ENCODE results near the gene EPS8L3. TPM values are rescaled to one million over a fixed set of nuclear protein-coding genes. Genes with fewer than 3 reads are reported as not detected.

The EPS8L3 gene
- total RNA-seq, 1 experiment from 2014 or later: 0.96 TPM

DNA sequence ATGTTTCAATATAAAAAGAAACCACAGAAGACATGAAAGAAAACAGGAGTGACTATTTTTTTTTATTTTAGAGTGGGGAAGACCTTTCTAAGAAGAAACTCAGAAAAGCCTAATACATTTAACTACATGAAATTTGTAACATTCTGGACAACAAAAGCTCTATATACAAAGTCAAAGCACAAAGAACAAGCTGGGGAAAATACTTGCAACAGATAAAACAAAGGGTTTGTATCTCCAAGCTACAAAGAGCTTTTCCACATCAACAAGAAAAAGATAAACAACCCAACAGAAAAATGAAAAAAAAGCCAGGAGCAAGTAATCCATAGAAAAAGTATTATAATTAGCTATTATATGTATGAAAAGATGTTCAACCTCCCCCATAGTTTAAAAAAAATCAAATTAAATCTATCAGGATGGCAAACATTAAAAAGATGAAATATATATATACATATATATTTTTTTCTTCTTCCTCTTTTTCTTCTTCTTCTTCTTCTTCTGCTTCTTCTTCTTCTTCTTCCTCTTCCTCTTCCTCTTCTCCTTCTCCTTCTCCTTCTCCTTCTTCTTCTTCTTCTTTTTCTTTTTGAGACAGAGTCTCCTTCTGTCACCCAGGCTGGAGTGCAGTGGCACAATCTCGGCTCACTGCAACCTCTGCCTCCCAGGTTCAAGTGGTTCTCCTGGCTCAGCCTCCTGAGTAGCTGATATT lies 49.1 kb upstream of the EPS8L3 start (continued):
- TF ChIP-seq ZNF274 (IDR thresholded peaks at IDR 0.05; ENCODE audit: low read depth, low read length) (no peak), CBX3 (IDR thresholded peaks at IDR 0.05; ENCODE audit: low read depth) (no peak), EZH2 (IDR thresholded peaks at IDR 0.05) (no peak), SRF (IDR thresholded peaks at IDR 0.05; ENCODE audit: low read depth) (no peak), POLR2AphosphoS5 (IDR thresholded peaks at IDR 0.05; ENCODE audit: low read depth, low read length) (no peak)
- TF ChIP-seq, protein P1, sequence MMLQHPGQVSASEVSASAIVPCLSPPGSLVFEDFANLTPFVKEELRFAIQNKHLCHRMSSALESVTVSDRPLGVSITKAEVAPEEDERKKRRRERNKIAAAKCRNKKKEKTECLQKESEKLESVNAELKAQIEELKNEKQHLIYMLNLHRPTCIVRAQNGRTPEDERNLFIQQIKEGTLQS (IDR thresholded peaks at IDR 0.05): no peak

DNA sequence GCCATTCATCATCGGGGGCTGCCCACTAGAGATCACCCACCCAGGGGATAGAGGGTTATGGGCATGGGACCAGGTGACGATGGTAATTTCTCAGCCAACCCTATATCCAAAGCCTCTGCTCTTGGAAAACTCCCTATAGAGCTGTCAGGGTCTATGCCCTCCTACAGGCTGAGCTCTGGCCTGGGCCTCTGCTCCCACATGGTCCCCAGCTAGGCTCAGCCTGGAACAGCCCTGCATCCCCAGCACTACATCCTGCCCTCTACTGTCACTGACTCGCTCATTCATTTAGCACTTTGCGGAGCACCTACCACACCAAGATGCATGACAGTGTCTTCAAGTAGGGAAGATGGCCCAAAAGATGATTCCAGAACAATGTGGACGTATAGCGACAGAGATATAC lies 45.0 kb upstream of the EPS8L3 start:
- H3K4me2 ChIP-seq (ENCODE audit: low read length): peak overlapping the region; percentile 47
- no peaks in the 10 kb centered on the region for H3K9me2 ChIP-seq (ENCODE audit: insufficient read depth)
- H3K27me3 ChIP-seq (ENCODE audit: insufficient read depth, low read length): no peaks in the 10 kb centered on the region
- RAD21 ChIA-PET (ENCODE audit: low non-redundant PET in 1 of 2, low total read pairs in 2 of 2, uncharacterized antibody in 2 of 2, unreplicated experiment in 2 of 2): no interaction called here
- TF ChIP-seq, protein P2, sequence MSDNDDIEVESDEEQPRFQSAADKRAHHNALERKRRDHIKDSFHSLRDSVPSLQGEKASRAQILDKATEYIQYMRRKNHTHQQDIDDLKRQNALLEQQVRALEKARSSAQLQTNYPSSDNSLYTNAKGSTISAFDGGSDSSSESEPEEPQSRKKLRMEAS (IDR thresholded peaks at IDR 0.05): no peak
- no peak for TF ChIP-seq ZFX (IDR thresholded peaks at IDR 0.05)
- no peak for TF ChIP-seq REST (IDR thresholded peaks at IDR 0.05; ENCODE audit: low read depth)
- no peak overlapping the region for H3K27ac ChIP-seq (ENCODE audit: low read depth, low read length)
- DNase-seq (ENCODE audit: low read depth, low spot score): no peak
- H3K79me2 ChIP-seq (ENCODE audit: insufficient read depth, low read length): no peaks in the 10 kb centered on the region
- H3K4me1 ChIP-seq (ENCODE audit: control insufficient read depth in 1 of 2, insufficient read depth in 2 of 2, low read length in 2 of 2): peaks cover 4 to 15% of the 10 kb centered on the region in 2 experiments; a peak in 3 of 4 replicates
- H4K20me1 ChIP-seq (ENCODE audit: insufficient read depth): no peaks in the 10 kb centered on the region
- no peaks in the 10 kb centered on the region for H3K9me3 ChIP-seq (ENCODE audit: control insufficient read depth in 1 of 2, insufficient read depth in 1 of 2, low read depth in 1 of 2, low read length in 2 of 2)
- CTCF ChIA-PET: interaction anchor here (1.0 kb wide), 1 partner anchor 8 kb away, joined by 4 read pairs; no protein-coding TSS in a partner anchor
- no TSS peak for BruUV-seq (replicated peaks)
- no peak overlapping the region for H2AFZ ChIP-seq (ENCODE audit: low read depth, low read length, poor library complexity, severe bottlenecking)
- no peaks in the 10 kb centered on the region for H3K36me3 ChIP-seq (ENCODE audit: control insufficient read depth in 1 of 2, insufficient read depth in 2 of 2, low read length in 2 of 2)
- no peak overlapping the region for H3K4me3 ChIP-seq (replicated peaks in 1 of 2; ENCODE audit: low read depth in 1 of 2, low read length in 2 of 2)
- no peak overlapping the region for H3K9ac ChIP-seq (ENCODE audit: low read length)
- POLR2A ChIA-PET: no interaction called here
- intact Hi-C loops (cut with micrococcal nuclease): no loop called here
- peak; percentile 65 for ATAC-seq

Measured in HCT116 (cell line).